Pancreas (tissue), 10 donors: ENCODE results near the gene DAND5. TPM values are rescaled to one million over a fixed set of nuclear protein-coding genes. Genes with fewer than 3 reads are reported as not detected.

Experiments
- ATAC-seq, 4 donors: fragments of 200-7000 bp; cut with Tn5 transposase; one replicate each; pipeline versions ENCODE4 v1.8.0 to v1.9.1; 2020; ENCODE audit warnings: mild to moderate bottlenecking in 4 of 4, moderate library complexity in 4 of 4
- DNase-seq, 6 donors: peaks; one replicate each; pipeline ENCODE4 v3.0.0-alpha.2; 2020
- FAIRE-seq: peaks from 2 replicates; lab custom pipeline; 2012; peaks lifted over from hg19 to GRCh38; lab: Jason Lieb, UNC
- H3K27ac ChIP-seq, 4 donors: fragments of 200-600 bp; sonication (generic); 1 replicate in 3 of 4; 2 replicates in 1 of 4; pipeline versions ENCODE4 v1.5.0 to v1.8.0; 2020
- H3K27me3 ChIP-seq, 4 donors: fragments of 200-600 bp; one replicate each; pipeline ENCODE4 v1.8.0; 2021
- H3K36me3 ChIP-seq, 3 donors: fragments of 200-600 bp; sonication (generic) in 1 of 3; one replicate each; pipeline versions ENCODE4 v1.5.0 to v1.8.0; 2020 to 2021
- H3K4me1 ChIP-seq, 3 donors: fragments of 200-600 bp; one replicate each; pipeline ENCODE4 v1.8.0; 2021
- H3K4me3 ChIP-seq, 4 donors: fragments of 200-600 bp; sonication (generic) in 2 of 4; one replicate each; pipeline versions ENCODE4 v1.5.0 to v1.8.0; 2020 to 2021
- H3K9me3 ChIP-seq, 4 donors: fragments of 200-600 bp; one replicate each; pipeline ENCODE4 v1.8.0; 2021
- CTCF ChIP-seq, 4 donors: fragments of 200-600 bp; sonication (generic) in 3 of 4; IDR thresholded peaks; one replicate each; pipeline versions ENCODE4 v1.5.0 to v1.8.0; 2021; ENCODE audit warnings: antibody characterized with exemption in 4 of 4
- WGBS, 2 donors: extraction: QIAGEN DNeasy Blood & Tissue Kit; methylation state at CpG; one replicate each; pipeline ENCODE4 v1.1.7; 2013; 5-methylcytosine and 5-hydroxymethylcytosine counted together
- intact Hi-C, 3 donors: fragments of 100-400 bp; cut with DNase I; formaldehyde crosslinking; loops; one replicate each; pipeline versions ENCODE4 v1.11.1 to v1.14.2; 2022
- polyA plus RNA-seq, 2 donors: library from polyadenylated mRNA; stranded (reverse); fragments of 200-250 nt; gene quantifications; one replicate each; pipeline ENCODE4 v1.2.3, GENCODE V29; 2013
- total RNA-seq, 6 donors: library from RNA; stranded (reverse); fragmentation: NEBNext Ultra II Directional in 4 of 6; extraction: Animal tissue kit (Norgen Biotek cat#: 25700) in 4 of 6; gene quantifications; one replicate each; pipeline versions ENCODE4 v1.2.1 to v1.2.4, GENCODE V29; 2021 to 2023
- donor health status: healthy with polysubstance abuse.
- donor health status: DM: no; HTN: no; CAD: no; lungs with moderate emphysema.
- donor health status: DM: no; HTN: no; CAD: no.
- donor health status: control.
- donor health status: control.
- donor health status: Bipolar disorder and iron deficiency.
- donor health status: DM: yes; HTN: yes; CAD: no.
- donor health status: DM: no; HTN: no; CAD: no.
- donor health status: DM: no; HTN: no; CAD: no.
- donor health status: DM: yes; HTN: yes; CAD: no.

The DAND5 gene
- total and polyA plus RNA-seq, 8 donors, result 0.12 to 0.23 (median 0.14) TPM; not detected in 4

DNA sequence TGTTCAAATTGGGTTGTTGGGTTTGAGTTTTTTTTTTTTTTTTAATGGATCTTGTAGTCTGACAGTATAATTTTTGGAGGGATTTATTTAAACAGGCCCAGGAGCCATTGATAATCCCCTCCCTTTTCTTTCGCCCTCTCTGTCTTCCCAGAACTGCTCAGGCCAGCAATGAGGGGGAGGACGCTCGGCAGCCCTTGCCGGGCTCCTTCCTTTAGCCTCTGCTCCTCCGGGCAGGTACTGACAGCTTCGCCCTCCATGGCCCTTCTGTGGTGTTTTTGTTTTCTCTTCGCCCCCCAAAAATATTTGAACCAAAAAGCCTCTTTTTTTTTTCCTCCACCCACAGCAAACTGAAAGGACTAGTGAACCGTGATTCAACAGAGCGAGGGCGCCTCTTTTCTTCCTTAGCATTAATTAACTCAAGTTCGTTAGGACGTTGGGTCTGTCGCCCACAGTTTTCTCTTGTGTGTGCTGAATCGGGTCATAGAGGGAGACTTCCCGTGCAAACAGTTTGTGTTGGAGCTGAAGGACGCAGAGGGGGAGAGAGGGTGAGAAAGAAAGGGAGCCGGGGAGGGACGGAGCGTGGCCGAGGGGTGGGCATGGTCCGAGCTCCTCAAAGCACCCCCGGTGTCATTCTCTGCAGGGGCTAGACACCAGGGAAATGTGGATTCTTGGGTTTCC is 47.4 kb downstream of the DAND5 start:
- Histone ChIP-seq H3K4me3 (no peak overlapping the region), H3K4me1 (peaks cover 0 to 3% (median 2%) of the 10 kb centered on the region in 3 donors), H3K9me3 (no peaks in the 10 kb centered on the region), H3K27ac (no peak overlapping the region), H3K27me3 (no peaks in the 10 kb centered on the region), H3K36me3 (no peaks in the 10 kb centered on the region)
- WGBS, 2 donors, result 88 to 91% methylated on average over 22 of the region's 22 CpGs
- ATAC-seq (no peak), DNase-seq (peak in 1 of 6 donors; percentile 5), FAIRE-seq (no peak)
- no peak for TF ChIP-seq CTCF (IDR thresholded peaks at IDR 0.05)
- intact Hi-C loops, result no loop called here

DNA sequence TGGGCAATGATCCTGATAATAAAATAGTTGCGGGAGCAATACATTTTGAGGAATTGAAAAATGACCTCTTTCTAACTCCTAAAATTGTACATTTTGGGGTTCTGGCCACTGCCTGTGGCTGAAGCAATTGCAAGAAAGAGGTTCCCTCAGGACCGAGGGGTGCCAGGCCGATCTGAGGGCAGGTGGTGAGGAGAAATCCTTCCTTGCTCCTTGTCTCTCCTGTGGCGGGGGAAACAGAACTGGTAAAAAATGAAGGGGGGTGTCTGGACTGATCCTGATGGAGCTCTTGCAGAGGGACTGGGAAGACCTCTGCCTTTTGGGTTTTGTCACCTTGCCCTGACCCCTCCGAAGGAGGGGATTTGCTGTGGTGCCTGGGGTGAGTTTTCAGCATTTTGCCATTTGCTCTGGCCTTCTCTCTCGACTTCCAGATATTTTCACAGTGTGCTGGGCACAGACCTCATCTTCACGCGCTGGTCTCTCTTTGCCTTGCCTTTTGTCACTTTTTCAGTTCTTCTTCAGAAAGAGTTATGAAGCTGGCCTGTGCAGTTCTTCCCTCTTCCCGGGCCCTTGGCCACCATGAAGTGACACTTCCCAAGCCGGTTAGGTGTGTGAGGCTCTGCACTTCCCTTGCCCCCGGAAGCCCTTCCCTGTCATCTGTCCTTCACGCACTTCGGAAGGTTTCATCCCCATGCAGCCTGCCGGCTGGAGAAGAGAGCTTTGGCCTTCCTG is 48.1 kb downstream of the DAND5 start:
- WGBS, 2 donors, result 71 to 80% methylated on average over 14 of the region's 14 CpGs
- intact Hi-C loops, result no loop called here
- ATAC-seq (no peak), DNase-seq (peak in 1 of 6 donors; percentile 5), FAIRE-seq (no peak)
- no peaks in the 10 kb centered on the region for H3K27me3 ChIP-seq
- no peak overlapping the region for H3K4me3 ChIP-seq
- no peak for TF ChIP-seq CTCF (IDR thresholded peaks at IDR 0.05)
- H3K9me3 ChIP-seq, result no peaks in the 10 kb centered on the region
- peak overlapping the region in 2 of 4 donors; percentile 37 to 55 for H3K27ac ChIP-seq
- no peaks in the 10 kb centered on the region for H3K36me3 ChIP-seq
- H3K4me1 ChIP-seq, result peaks cover 4 to 9% (median 6%) of the 10 kb centered on the region in 3 donors

- H3K27ac ChIP-seq, result peak overlapping the region in 3 of 4 donors; percentile 17 to 55 (median 37)
- intact Hi-C loops, result no loop called here
- no peak for FAIRE-seq
- DNase-seq, result no peak
- H3K36me3 ChIP-seq, result no peaks in the 10 kb centered on the region
- TF ChIP-seq CTCF (IDR thresholded peaks at IDR 0.05), result no peak
- WGBS, 2 donors, result 63 to 71% methylated on average over 18 to 21 of the region's 21 CpGs
- no peak overlapping the region for H3K4me3 ChIP-seq
- no peaks in the 10 kb centered on the region for H3K9me3 ChIP-seq
- ATAC-seq, result no peak
- no peaks in the 10 kb centered on the region for H3K27me3 ChIP-seq
- peaks cover 4 to 10% (median 6%) of the 10 kb centered on the region in 3 donors for H3K4me1 ChIP-seq
Measured at GRCh38 chr19:13018035-13018914, 48.9 kb downstream of the DAND5 start.

DNA sequence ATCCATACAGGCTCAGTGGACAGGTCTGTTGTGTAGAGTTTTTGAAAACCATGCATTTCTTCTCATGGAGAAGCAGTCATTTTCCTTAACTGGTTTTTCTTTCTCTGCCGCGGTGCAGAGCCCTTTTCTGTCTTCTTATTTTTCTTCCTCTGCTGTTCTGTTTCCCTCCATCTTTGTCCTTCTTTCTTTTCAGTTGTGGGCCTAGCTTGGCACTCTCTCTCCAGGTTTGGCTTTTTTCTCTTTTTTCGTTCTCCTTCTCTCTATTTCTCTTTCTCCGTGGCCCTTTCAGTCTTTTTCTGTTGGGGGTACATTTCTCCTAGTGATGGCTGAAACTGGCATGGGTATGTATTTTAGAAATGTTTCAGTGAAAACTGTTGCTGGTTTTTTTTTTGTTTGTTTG is 50.0 kb downstream of the DAND5 start:
- FAIRE-seq (no peak), ATAC-seq (no peak), DNase-seq (no peak)
- Histone ChIP-seq H3K9me3 (no peaks in the 10 kb centered on the region), H3K4me3 (no peak overlapping the region), H3K27ac (peak overlapping the region in 1 of 4 donors; percentile 12), H3K27me3 (no peaks in the 10 kb centered on the region), H3K4me1 (peaks cover 4 to 10% (median 9%) of the 10 kb centered on the region in 3 donors), H3K36me3 (no peaks in the 10 kb centered on the region)
- intact Hi-C loops, result no loop called here
- no peak for TF ChIP-seq CTCF (IDR thresholded peaks at IDR 0.05)
- 88 to 95% methylated on average over 4 of the region's 4 CpGs for WGBS, 2 donors
